RWPE2 (cell line): ENCODE data around the gene HEXIM1.

ENCODE experiments used
- ATAC-seq: fragments of 200-7000 bp; cut with Tn5 transposase; 3 replicates; pipeline ENCODE4 v1.9.1; 2021; ENCODE audit warnings: low read depth
- DNase-seq: peaks from one replicate; pipeline ENCODE4 v3.0.0-alpha.2; 2020; ENCODE audit warnings: low spot score
- H3K27ac ChIP-seq: fragments of 450-650 bp; 2 replicates; pipeline ENCODE4 v1.5.1; 2017; ENCODE audit warnings: mild to moderate bottlenecking; ENCODE audit not compliant: poor library complexity, severe bottlenecking
- H3K27me3 ChIP-seq: fragments of 250-450 bp; sonication (Bioruptor Pico); 2 replicates; pipeline ENCODE4 v1.5.1; 2021; ENCODE audit warnings: mild to moderate bottlenecking, moderate library complexity; ENCODE audit not compliant: insufficient read depth, poor library complexity, severe bottlenecking
- H3K36me3 ChIP-seq: fragments of 250-450 bp; sonication (Bioruptor Pico); 2 replicates; pipeline ENCODE4 v1.5.1; 2020; ENCODE audit warnings: low read depth, mild to moderate bottlenecking, moderate library complexity
- H3K4me1 ChIP-seq: fragments of 250-450 bp; sonication (Bioruptor Pico); 2 replicates; pipeline ENCODE4 v1.5.1; 2021; ENCODE audit warnings: mild to moderate bottlenecking, moderate library complexity; ENCODE audit not compliant: insufficient read depth, poor library complexity, severe bottlenecking
- H3K4me3 ChIP-seq: fragments of 250-450 bp; sonication (Bioruptor Pico); 2 replicates; pipeline ENCODE4 v1.5.1; 2021; ENCODE audit warnings: mild to moderate bottlenecking, moderate library complexity; ENCODE audit not compliant: severe bottlenecking
- H3K9me3 ChIP-seq: fragments of 250-450 bp; sonication (Bioruptor Pico); 2 replicates; pipeline ENCODE4 v1.5.1; 2021; ENCODE audit warnings: mild to moderate bottlenecking, moderate library complexity; ENCODE audit not compliant: severe bottlenecking
- TF ChIP-seq, protein P1 (sequence below): fragments of 450-650 bp; IDR thresholded peaks from one replicate; pipeline ENCODE4 v1.5.1; 2017; ENCODE audit warnings: mild to moderate bottlenecking, moderate library complexity; ENCODE audit not compliant: poor library complexity, severe bottlenecking

HEXIM1 gene

DNA sequence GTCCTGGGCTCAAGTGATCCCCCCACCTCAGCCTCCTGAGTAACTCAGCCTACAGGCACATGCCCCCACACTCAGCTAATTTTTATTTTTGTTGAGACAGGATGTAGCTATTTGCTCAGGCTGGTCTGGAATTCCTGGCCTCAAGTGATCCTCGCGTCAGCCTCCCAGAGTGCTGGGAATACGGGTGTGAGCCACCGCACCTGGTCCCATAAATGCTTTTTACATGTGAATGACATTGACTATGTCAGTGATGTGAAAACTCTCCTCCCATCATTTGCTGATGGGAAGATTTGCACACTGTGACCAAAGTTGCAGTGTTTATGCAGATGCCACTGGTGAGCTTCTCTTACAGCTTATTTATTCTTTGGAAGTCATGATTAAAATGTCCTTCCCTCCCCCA is 30.9 kb upstream of the HEXIM1 start:
- Histone ChIP-seq H3K27ac (no peak overlapping the region), H3K9me3 (no peaks in the 10 kb centered on the region), H3K27me3 (no peaks in the 10 kb centered on the region), H3K36me3 (peaks cover 50% of the 10 kb centered on the region), H3K4me1 (peaks cover 2% of the 10 kb centered on the region), H3K4me3 (no peak overlapping the region)
- ATAC-seq, result no peak
- no peak for DNase-seq
- TF ChIP-seq, protein P1, sequence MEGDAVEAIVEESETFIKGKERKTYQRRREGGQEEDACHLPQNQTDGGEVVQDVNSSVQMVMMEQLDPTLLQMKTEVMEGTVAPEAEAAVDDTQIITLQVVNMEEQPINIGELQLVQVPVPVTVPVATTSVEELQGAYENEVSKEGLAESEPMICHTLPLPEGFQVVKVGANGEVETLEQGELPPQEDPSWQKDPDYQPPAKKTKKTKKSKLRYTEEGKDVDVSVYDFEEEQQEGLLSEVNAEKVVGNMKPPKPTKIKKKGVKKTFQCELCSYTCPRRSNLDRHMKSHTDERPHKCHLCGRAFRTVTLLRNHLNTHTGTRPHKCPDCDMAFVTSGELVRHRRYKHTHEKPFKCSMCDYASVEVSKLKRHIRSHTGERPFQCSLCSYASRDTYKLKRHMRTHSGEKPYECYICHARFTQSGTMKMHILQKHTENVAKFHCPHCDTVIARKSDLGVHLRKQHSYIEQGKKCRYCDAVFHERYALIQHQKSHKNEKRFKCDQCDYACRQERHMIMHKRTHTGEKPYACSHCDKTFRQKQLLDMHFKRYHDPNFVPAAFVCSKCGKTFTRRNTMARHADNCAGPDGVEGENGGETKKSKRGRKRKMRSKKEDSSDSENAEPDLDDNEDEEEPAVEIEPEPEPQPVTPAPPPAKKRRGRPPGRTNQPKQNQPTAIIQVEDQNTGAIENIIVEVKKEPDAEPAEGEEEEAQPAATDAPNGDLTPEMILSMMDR, result no peak

DNA sequence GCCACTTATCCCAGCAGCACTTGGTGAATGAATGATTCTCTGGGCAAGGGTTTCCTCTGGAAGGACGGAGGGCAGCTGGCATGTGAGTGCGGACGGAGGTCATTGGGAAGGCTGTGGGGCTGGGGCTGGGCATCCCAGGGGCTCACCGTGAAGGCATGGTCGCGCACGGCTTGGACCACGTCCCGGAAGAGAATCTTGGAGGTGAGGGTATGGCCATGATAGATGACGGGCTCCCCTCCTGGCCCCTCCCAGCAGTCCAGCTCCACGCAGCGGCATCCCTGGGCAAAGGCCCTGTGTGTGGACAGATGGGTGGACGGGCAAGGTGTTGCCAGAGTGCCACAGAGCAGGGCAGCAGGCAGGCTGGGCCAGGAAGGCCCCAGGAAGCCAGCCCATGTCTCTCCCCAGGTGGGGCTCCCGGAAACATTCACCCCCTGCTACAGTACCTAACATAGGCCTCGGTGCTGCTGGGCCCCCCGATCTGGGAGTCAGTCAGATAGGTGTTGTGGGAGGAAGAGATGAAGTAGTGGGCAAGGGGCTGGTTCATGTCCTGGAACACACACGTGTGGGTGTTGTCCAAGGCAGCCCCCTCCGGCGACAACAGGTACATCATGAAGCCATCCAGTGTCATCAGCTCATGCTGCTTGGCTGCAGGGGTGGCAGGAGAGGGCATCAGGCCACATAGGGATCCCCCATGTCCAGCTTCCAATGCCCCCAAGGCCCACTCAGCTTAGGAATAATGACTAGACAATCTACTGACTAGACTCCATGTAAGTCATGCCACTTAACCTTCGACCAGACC is 30.2 kb upstream of the HEXIM1 start:
- no peak for ATAC-seq
- no peak for DNase-seq
- Histone ChIP-seq H3K9me3 (no peaks in the 10 kb centered on the region), H3K27me3 (no peaks in the 10 kb centered on the region), H3K4me3 (no peak overlapping the region), H3K27ac (no peak overlapping the region), H3K36me3 (peaks cover 42% of the 10 kb centered on the region), H3K4me1 (peaks cover 9% of the 10 kb centered on the region)
- TF ChIP-seq, protein P1, result no peak

DNA sequence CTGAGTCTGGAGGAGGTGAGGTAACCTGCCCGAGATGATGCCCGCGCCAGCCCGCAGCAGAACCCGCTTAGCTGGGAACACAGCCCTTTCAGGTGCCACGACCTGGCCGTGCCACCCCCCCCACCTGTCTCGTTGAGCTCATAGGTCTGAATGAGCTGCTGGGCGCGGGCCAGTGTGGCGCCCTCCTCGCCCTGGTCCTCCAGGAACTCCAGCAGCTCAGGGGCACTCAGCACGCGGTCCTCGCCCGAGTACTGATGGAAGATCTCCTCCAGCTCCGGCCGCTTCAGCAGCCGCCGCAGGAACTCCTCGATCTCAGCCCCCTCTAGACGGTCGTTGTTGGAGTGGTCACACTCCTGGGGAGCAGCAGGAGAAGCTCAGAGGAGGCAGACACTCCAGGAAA is 29.6 kb upstream of the HEXIM1 start:
- no peak for DNase-seq
- Histone ChIP-seq H3K27me3 (no peaks in the 10 kb centered on the region), H3K9me3 (no peaks in the 10 kb centered on the region), H3K4me1 (peaks cover 15% of the 10 kb centered on the region), H3K36me3 (peaks cover 36% of the 10 kb centered on the region), H3K27ac (no peak overlapping the region), H3K4me3 (no peak overlapping the region)
- TF ChIP-seq, protein P1, result no peak
- ATAC-seq, result no peak

DNA sequence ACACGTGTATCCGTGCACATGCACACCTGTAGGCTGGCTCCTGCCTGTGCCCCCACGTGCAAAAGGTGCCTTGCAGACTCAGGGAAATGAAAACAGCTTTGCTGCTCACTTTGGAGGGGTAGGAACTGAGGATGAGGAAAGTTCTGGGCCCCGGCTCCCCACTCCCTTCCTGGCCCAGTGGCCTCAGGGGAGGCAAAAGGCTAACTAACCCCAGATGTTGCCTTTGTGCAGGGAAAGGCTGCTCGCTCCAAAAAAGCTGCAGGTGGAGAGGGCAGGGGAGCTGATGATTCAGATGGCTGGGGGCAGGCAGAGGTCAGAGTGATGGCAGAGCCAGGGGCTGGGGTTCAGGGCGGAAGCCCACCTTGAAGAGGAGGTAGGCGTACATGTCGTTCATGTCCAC is 28.3 kb upstream of the HEXIM1 start:
- Histone ChIP-seq H3K4me1 (peaks cover 28% of the 10 kb centered on the region), H3K4me3 (no peak overlapping the region), H3K36me3 (peaks cover 29% of the 10 kb centered on the region), H3K27me3 (no peaks in the 10 kb centered on the region), H3K9me3 (no peaks in the 10 kb centered on the region), H3K27ac (no peak overlapping the region)
- DNase-seq (no peak), ATAC-seq (no peak)
- TF ChIP-seq, protein P1, result no peak

DNA sequence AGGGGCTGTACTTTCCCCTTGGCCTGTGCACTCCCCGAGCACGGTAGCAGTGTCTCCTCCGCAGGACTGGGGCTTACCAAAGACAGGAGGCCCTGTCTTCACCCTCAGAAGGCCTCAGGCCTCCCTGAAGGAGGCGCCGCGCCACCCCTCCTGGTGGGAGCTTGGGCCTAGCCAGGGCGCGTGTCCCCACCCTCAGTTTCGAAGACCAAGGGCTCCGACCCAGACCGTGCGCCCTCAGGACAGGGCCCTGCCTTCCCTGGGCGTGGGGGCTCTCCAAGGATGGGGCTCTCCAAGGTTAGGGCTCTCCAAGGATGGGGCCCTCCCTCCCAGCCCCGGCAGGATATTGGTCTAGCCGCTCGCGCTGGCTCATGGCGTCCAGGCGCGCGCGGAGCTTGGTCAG is 27.7 kb upstream of the HEXIM1 start:
- Histone ChIP-seq H3K4me3 (no peak overlapping the region), H3K27ac (no peak overlapping the region), H3K9me3 (no peaks in the 10 kb centered on the region), H3K27me3 (no peaks in the 10 kb centered on the region), H3K4me1 (peaks cover 29% of the 10 kb centered on the region), H3K36me3 (peaks cover 33% of the 10 kb centered on the region)
- ATAC-seq (no peak), DNase-seq (no peak)
- TF ChIP-seq, protein P1, result no peak
